K562 (cell line): Measurements from ENCODE around the gene CDCP1. TPM values are rescaled to one million over a fixed set of nuclear protein-coding genes. Genes with fewer than 3 reads are reported as not detected.

Experiments used
- ATAC-seq: fragments of 200-7000 bp; cut with Tn5 transposase; 3 replicates; pipeline ENCODE4 v1.9.1; 2020; ENCODE audit warnings: moderate library complexity
- BruUV-seq: library from RNA; stranded (reverse); fragments of 400-500 nt; replicated peaks from 2 replicates; lab custom pipeline; 2021; lab: Mats Ljungman, UMichigan
- CTCF ChIA-PET: fragments of 300-600 bp; formaldehyde crosslinking; extraction: SDS; loops from one replicate; lab custom pipeline; 2021; ENCODE audit warnings: low intra/inter-chr PET ratio; lab: Yijun Ruan, JAX
- POLR2A ChIA-PET: fragments of 300-600, 350-650 bp; sonication (Branson Sonifier 250); formaldehyde crosslinking; extraction: SDS; loops from one replicate; lab custom pipeline; 2021; ENCODE audit warnings: antibody characterized with exemption, inconsistent platforms; lab: Yijun Ruan, JAX
- DNase-seq, 4 experiments: peaks; one replicate each; pipeline versions ENCODE4 v3.0.0 to v3.0.0-alpha.2; 2011 to 2018; ENCODE audit warnings: low spot score in 3 of 4, mixed read lengths in 3 of 4; ENCODE audit errors: extremely low read depth in 1 of 4
- FAIRE-seq: peaks from 2 replicates; lab custom pipeline; 2011; peaks lifted over from hg19 to GRCh38; lab: Jason Lieb, UNC
- H2AFZ ChIP-seq: 2 replicates; pipeline ENCODE4 v1.6.0; 2011; ENCODE audit warnings: low read depth, low read length, control low read depth, inconsistent platforms
- H3K27ac ChIP-seq: fragments of 200-600 bp; 3 replicates; pipeline ENCODE4 v1.8.0; 2011; ENCODE audit warnings: low read depth, mild to moderate bottlenecking, control low read depth, inconsistent platforms, low read length, moderate library complexity, mixed read lengths; ENCODE audit errors: extremely low read depth
- H3K27me3 ChIP-seq, 2 experiments: fragments of 300-600 bp in 1 of 2; 2 replicates in 1 of 2; 3 replicates in 1 of 2; pipeline versions ENCODE4 v1.6.0 to v1.8.0; 2011; ENCODE audit warnings: inconsistent platforms in 2 of 2, low read length in 2 of 2, mild to moderate bottlenecking in 1 of 2, mixed read lengths in 1 of 2, moderate library complexity in 1 of 2; ENCODE audit not compliant: control insufficient read depth in 2 of 2, insufficient read depth in 2 of 2
- H3K36me3 ChIP-seq: fragments of 300-600 bp; 3 replicates; pipeline ENCODE4 v1.8.0; 2011; ENCODE audit warnings: mild to moderate bottlenecking, low read length, inconsistent platforms; ENCODE audit not compliant: control insufficient read depth, insufficient read depth
- H3K4me1 ChIP-seq, 2 experiments: fragments of 200-600 bp in 1 of 2; replicated peaks in 1 of 2; 2 replicates in 1 of 2; 3 replicates in 1 of 2; pipeline versions ENCODE4 v1.5.1 to v1.8.0; 2011; ENCODE audit warnings: inconsistent platforms in 2 of 2, low read length in 2 of 2, mild to moderate bottlenecking in 1 of 2, mixed read lengths in 1 of 2, moderate library complexity in 1 of 2; ENCODE audit not compliant: control insufficient read depth in 2 of 2, insufficient read depth in 2 of 2
- H3K4me2 ChIP-seq: 2 replicates; pipeline ENCODE4 v1.6.1; 2011; ENCODE audit warnings: low read length, control low read depth, inconsistent platforms, mixed read lengths; ENCODE audit not compliant: insufficient read depth
- H3K4me3 ChIP-seq: fragments of 200-600 bp; sonication (generic), shearing (Covaris generic); 2 replicates; pipeline ENCODE4 v1.5.1; 2016; ENCODE audit warnings: control low read depth, inconsistent platforms
- H3K79me2 ChIP-seq: fragments of 200-600 bp; 3 replicates; pipeline ENCODE4 v1.8.0; 2011; ENCODE audit warnings: low read length, inconsistent platforms; ENCODE audit not compliant: control insufficient read depth, insufficient read depth
- H3K9ac ChIP-seq, 2 experiments: 2 replicates each; pipeline versions ENCODE4 v1.6.0 to v1.6.1; 2011; ENCODE audit warnings: low read depth in 2 of 2, low read length in 2 of 2, control low read depth in 1 of 2, inconsistent platforms in 1 of 2, mild to moderate bottlenecking in 1 of 2, mixed read lengths in 1 of 2; ENCODE audit not compliant: insufficient read depth in 1 of 2
- H3K9me1 ChIP-seq: one replicate; pipeline ENCODE4 v1.6.0; 2011; ENCODE audit warnings: inconsistent platforms, mild to moderate bottlenecking, low read length, moderate library complexity; ENCODE audit not compliant: control insufficient read depth, insufficient read depth
- H3K9me3 ChIP-seq: replicated peaks from 2 replicates; pipeline ENCODE4 v1.5.1; 2011; ENCODE audit warnings: low read depth, low read length, inconsistent platforms; ENCODE audit not compliant: control insufficient read depth, insufficient read depth
- H4K20me1 ChIP-seq: replicated peaks from 2 replicates; pipeline ENCODE4 v1.6.1; 2011; ENCODE audit warnings: low read length, inconsistent platforms, mixed read lengths; ENCODE audit not compliant: control insufficient read depth, insufficient read depth
- BMI1 ChIP-seq: fragments of 150-350 bp; IDR thresholded peaks from 2 replicates; pipeline ENCODE4 v1.6.1; 2014; ENCODE audit warnings: low read length
- CAMTA2 ChIP-seq: fragments of 250-450 bp; sonication (Bioruptor Pico); conservative IDR thresholded peaks from 2 replicates; pipeline ENCODE4 v1.5.1; 2022
- CREB1 ChIP-seq, 2 experiments: sonication (generic) in 1 of 2; formaldehyde crosslinking in 1 of 2; IDR thresholded peaks; 2 replicates each; pipeline versions ENCODE4 v1.6.1 to v1.8.0; 2012 to 2022; ENCODE audit warnings: inconsistent platforms in 1 of 2, mild to moderate bottlenecking in 1 of 2, missing genetic modification reagents in 1 of 2, moderate library complexity in 1 of 2
- ETS2 ChIP-seq: IDR thresholded peaks from 2 replicates; pipeline ENCODE4 v1.6.1; 2016; ENCODE audit warnings: borderline replicate concordance, missing genetic modification characterization, mild to moderate bottlenecking, moderate library complexity, missing compliant biosample characterization; ENCODE audit not compliant: poor library complexity, severe bottlenecking
- FIP1L1 ChIP-seq: fragments of 200-400 bp; formaldehyde crosslinking; IDR thresholded peaks from 2 replicates; pipeline ENCODE4 v1.6.1; 2018; ENCODE audit warnings: mild to moderate bottlenecking, low read depth, low read length; ENCODE audit not compliant: poor library complexity, severe bottlenecking
- FUS ChIP-seq: fragments of 200-400 bp; formaldehyde crosslinking; optimal IDR thresholded peaks from 2 replicates; pipeline ENCODE3; 2017; ENCODE audit warnings: low read depth, low read length
- HDAC1 ChIP-seq, 2 experiments: fragments of 450-650 bp; IDR thresholded peaks; 2 replicates each; pipeline ENCODE4 v1.6.1; 2016 to 2017; ENCODE audit warnings: inconsistent platforms in 1 of 2, mild to moderate bottlenecking in 1 of 2, moderate library complexity in 1 of 2
- HIVEP1 ChIP-seq: fragments of 250-450 bp; sonication (Bioruptor Pico); IDR thresholded peaks from 2 replicates; pipeline ENCODE4 v1.4.0; 2020; ENCODE audit warnings: mild to moderate bottlenecking
- MEIS2 ChIP-seq: fragments of 450-650 bp; IDR thresholded peaks from 2 replicates; pipeline ENCODE4 v1.6.1; 2014; ENCODE audit warnings: mild to moderate bottlenecking; ENCODE audit not compliant: partially characterized antibody
- NCOA6 ChIP-seq: fragments of 450-650 bp; IDR thresholded peaks from 2 replicates; pipeline ENCODE4 v1.6.1; 2017; ENCODE audit warnings: mild to moderate bottlenecking
- POLR2AphosphoS2 ChIP-seq: IDR thresholded peaks from 2 replicates; pipeline ENCODE4 v1.6.1; 2012; ENCODE audit warnings: low read length, improper control_type of control experiment
- SP1 ChIP-seq: sonication (generic); formaldehyde crosslinking; IDR thresholded peaks from 2 replicates; pipeline ENCODE4 v1.8.1; 2022; ENCODE audit warnings: mild to moderate bottlenecking, missing genetic modification reagents
- SP2 ChIP-seq: IDR thresholded peaks from 2 replicates; pipeline ENCODE4 v1.6.1; 2011; ENCODE audit warnings: mild to moderate bottlenecking, low read depth, low read length, moderate library complexity; ENCODE audit not compliant: poor library complexity, severe bottlenecking; ENCODE audit errors: extremely low read depth
- TBP ChIP-seq: optimal IDR thresholded peaks from 2 replicates; pipeline ENCODE3; 2011; ENCODE audit warnings: low read depth, low read length, improper control_type of control experiment
- TEAD1 ChIP-seq, 2 experiments: fragments of 450-650 bp in 1 of 2; sonication (generic) in 1 of 2; formaldehyde crosslinking; IDR thresholded peaks; 2 replicates each; pipeline versions ENCODE4 v1.4.0 to v1.8.0; 2020 to 2022; ENCODE audit warnings: mild to moderate bottlenecking in 2 of 2, missing genetic modification reagents in 1 of 2
- YY1 ChIP-seq, 3 experiments: IDR thresholded peaks; 2 replicates each; pipeline ENCODE4 v1.6.1; 2011; ENCODE audit warnings: low read length in 2 of 3, mild to moderate bottlenecking in 2 of 3, moderate library complexity in 2 of 3, borderline replicate concordance in 1 of 3, control low read depth in 1 of 3, low read depth in 1 of 3; ENCODE audit not compliant: insufficient read depth in 3 of 3, insufficient replicate concordance in 2 of 3, control insufficient read depth in 1 of 3, insufficient read length in 1 of 3; ENCODE audit errors: extremely low read depth in 1 of 3
- ZC3H4 ChIP-seq: sonication (generic); formaldehyde crosslinking; IDR thresholded peaks from 2 replicates; pipeline ENCODE4 v1.9.0; 2021; ENCODE audit warnings: missing genetic modification reagents, borderline replicate concordance
- WGBS: fragments of 100-300 bp; shearing (Covaris generic); methylation state at CpG from one replicate; pipeline ENCODE4 v1.1.6; 2016; ENCODE audit warnings: low coverage, mixed read lengths; ENCODE audit not compliant: insufficient coverage; ENCODE audit errors: missing lambda C conversion rate; 5-methylcytosine and 5-hydroxymethylcytosine counted together
- in situ Hi-C: fragments of 300-500 bp; cut with MboI; formaldehyde crosslinking; loops from 4 replicates; pipeline ENCODE4 v1.15.0; 2018; ENCODE audit warnings: inconsistent platforms, mixed read lengths
- intact Hi-C: fragments of 100-400 bp; cut with micrococcal nuclease; formaldehyde crosslinking; loops from 2 replicates; pipeline ENCODE4 v1.14.2; 2022
- polyA plus RNA-seq, 8 experiments: library from polyadenylated mRNA; depleted of rRNA in 4 of 8; stranded (reverse) in 5 of 8; unstranded in 3 of 8; fragments of >200 nt; fragmentation: Nextera tagmentation in 2 of 8; fragmentation: Illumina TruSeq in 1 of 8; extraction: Ambion mirVana in 2 of 8; extraction: Trizol in 1 of 8; gene quantifications; 2 replicates each; pipeline versions ENCODE4 v1.2.1 to v1.2.3, GENCODE V29; 2011 to 2014; ENCODE audit warnings: inconsistent platforms in 1 of 8, missing spikeins in 1 of 8
- total RNA-seq, 7 experiments: library from RNA; depleted of rRNA in 6 of 7; stranded (reverse); fragments of >200 nt in 6 of 7; fragmentation: Illumina TruSeq in 2 of 7; extraction: Trizol in 2 of 7; gene quantifications; 2 replicates each; pipeline versions ENCODE4 v1.2.1 to v1.2.3, GENCODE V29; 2011 to 2021; ENCODE audit warnings: low replicate concordance in 1 of 7
- TF ChIP-seq, protein P1 (sequence below): fragments of 450-650 bp; IDR thresholded peaks from 2 replicates; pipeline ENCODE4 v1.7.1; 2018; ENCODE audit warnings: mild to moderate bottlenecking, low read depth; ENCODE audit not compliant: partially characterized antibody

CDCP1 gene
- total and polyA plus RNA-seq, 9 of the 15 experiments (the other 6 are each of a cell fraction or from before 2014, with no cell fraction given), result 3.9 to 16.4 (median 5.2) TPM

DNA sequence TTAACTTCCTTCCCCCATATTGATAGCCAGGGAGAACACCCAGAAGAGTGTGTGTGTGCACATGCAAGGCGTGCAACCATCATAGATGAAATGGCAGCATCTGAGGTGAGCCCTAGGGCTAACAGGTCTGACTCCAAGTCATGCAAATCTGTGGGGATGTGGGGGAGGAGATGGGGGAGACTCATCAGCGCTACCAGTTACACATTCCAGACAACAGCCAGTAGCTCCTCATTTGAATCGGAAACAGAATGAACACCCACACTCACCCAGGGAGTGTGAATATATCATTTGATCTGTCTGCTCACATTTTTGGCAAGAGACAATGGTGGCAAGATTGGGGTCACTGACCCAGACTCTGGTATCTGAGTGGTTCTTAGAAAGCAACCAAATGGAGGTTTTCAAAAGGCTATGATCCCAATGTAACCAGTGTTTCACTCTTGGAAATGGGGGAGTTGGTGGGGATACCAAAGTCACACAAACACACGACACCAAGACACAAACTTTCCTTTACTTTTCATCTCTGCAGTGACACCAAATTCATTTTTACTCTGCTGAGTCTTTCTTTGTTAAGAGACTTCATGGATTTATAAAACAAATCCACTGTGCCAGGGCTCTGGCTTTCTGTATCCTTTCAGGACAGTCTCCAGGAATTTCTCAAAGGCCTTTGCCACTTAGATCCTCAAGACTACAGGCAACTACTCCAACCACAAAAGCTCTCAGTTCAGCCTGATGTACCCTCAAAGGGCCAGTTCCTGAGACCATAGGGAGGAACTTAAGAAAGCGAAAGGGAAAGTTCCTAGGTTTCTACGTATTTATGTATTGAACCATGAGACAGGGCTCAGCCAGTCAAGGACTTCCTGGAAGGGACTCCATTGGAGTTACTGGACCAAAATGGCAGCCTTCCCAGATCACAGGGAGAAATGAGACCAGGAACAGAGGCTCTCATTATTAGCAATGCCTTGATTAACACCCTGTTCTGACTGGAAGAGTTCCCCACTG lies 2.2 kb downstream of the CDCP1 start:
- Histone ChIP-seq H3K27me3 (no peaks in the 10 kb centered on the region), H3K4me1 (peaks cover 17 to 32% of the 10 kb centered on the region in 2 experiments), H2AFZ (peak overlapping the region; percentile 73), H3K27ac (peak overlapping the region; percentile 44), H3K79me2 (peaks cover 48% of the 10 kb centered on the region), H3K9ac (peak overlapping the region in 1 of 2 experiments; percentile 48; a peak in 2 of 4 replicates), H3K4me3 (no peak overlapping the region), H3K4me2 (peak overlapping the region; percentile 55), H4K20me1 (no peaks in the 10 kb centered on the region), H3K36me3 (no peaks in the 10 kb centered on the region; the same call in 2 of the 3 replicates), H3K9me3 (no peaks in the 10 kb centered on the region; the same call in 1 of the 2 replicates), H3K9me1 (no peaks in the 10 kb centered on the region)
- ChIA-PET CTCF (no interaction called here), POLR2A (interaction anchor here (0.5 to 1.3 kb wide), 3 partner anchors 9 to 46 kb away, joined by 3 read pairs; no protein-coding TSS in a partner anchor)
- DNase-seq (peak; percentile 68 to 78 (median 73)), FAIRE-seq (peak; percentile 74), ATAC-seq (peak; percentile 16)
- no TSS peak for BruUV-seq
- intact Hi-C loops (no loop called here), in situ Hi-C loops (no loop called here)
- 33% methylated on average over 6 of the region's 6 CpGs for WGBS
- TF ChIP-seq, protein P1, sequence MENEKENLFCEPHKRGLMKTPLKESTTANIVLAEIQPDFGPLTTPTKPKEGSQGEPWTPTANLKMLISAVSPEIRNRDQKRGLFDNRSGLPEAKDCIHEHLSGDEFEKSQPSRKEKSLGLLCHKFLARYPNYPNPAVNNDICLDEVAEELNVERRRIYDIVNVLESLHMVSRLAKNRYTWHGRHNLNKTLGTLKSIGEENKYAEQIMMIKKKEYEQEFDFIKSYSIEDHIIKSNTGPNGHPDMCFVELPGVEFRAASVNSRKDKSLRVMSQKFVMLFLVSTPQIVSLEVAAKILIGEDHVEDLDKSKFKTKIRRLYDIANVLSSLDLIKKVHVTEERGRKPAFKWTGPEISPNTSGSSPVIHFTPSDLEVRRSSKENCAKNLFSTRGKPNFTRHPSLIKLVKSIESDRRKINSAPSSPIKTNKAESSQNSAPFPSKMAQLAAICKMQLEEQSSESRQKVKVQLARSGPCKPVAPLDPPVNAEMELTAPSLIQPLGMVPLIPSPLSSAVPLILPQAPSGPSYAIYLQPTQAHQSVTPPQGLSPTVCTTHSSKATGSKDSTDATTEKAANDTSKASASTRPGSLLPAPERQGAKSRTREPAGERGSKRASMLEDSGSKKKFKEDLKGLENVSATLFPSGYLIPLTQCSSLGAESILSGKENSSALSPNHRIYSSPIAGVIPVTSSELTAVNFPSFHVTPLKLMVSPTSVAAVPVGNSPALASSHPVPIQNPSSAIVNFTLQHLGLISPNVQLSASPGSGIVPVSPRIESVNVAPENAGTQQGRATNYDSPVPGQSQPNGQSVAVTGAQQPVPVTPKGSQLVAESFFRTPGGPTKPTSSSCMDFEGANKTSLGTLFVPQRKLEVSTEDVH, result no peak
- TF ChIP-seq CAMTA2 (CRISPR knock-in tag) (no peak), YY1 (IDR thresholded peaks at IDR 0.05; ENCODE audit: borderline replicate concordance in 1 of 3, control insufficient read depth in 1 of 3, extremely low read depth in 1 of 3, insufficient read depth in 3 of 3, insufficient read length in 1 of 3, insufficient replicate concordance in 2 of 3, low read depth in 1 of 3, low read length in 2 of 3) (peak in 1 of 3 experiments; percentile 80), FUS (no peak), FIP1L1 (no peak), ZC3H4 (CRISPR knock-in tag) (no peak), MEIS2 (no peak), BMI1 (no peak), TEAD1 (CRISPR knock-in tag; IDR thresholded peaks at IDR 0.05) (peak in 1 of 2 experiments; percentile 70; a peak in 2 of 4 replicates), CREB1 (IDR thresholded peaks at IDR 0.05) (no peak), CREB1 (CRISPR knock-in tag; IDR thresholded peaks at IDR 0.05) (no peak), HIVEP1 (CRISPR knock-in tag) (no peak), POLR2AphosphoS2 (no peak), SP1 (CRISPR knock-in tag) (0 out of 2 replicates have a peak, but pooled peaks have one; percentile 41), TBP (no peak), NCOA6 (no peak), SP2 (no peak), ETS2 (no peak), HDAC1 (IDR thresholded peaks at IDR 0.05) (no peak)
